Neural crest cell (in vitro differentiated cells): ENCODE results near the gene GOSR2. TPM values are rescaled to one million over a fixed set of nuclear protein-coding genes. Genes with fewer than 3 reads are reported as not detected.
"Not testable (repeated sequence)": the region's sequence is repeated elsewhere in the genome, so short reads cannot be mapped to it uniquely, and the experiment has no call there.

ENCODE experiments used
- DNase-seq: peaks from one replicate; pipeline ENCODE4 v3.0.0; 2021; ENCODE audit warnings: low read depth, mixed read lengths, low spot score
- H3K27ac Mint-ChIP-seq: one replicate; pipeline ENCODE4 v1.8.0; 2021; ENCODE audit warnings: mild to moderate bottlenecking, mixed read lengths; ENCODE audit not compliant: unreplicated experiment
- H3K27me3 Mint-ChIP-seq: 2 replicates; pipeline ENCODE4 v1.8.0; 2021; ENCODE audit warnings: low read depth, mild to moderate bottlenecking, mixed read lengths
- H3K36me3 Mint-ChIP-seq: 2 replicates; pipeline ENCODE4 v1.8.0; 2021; ENCODE audit warnings: low read depth, mild to moderate bottlenecking, mixed read lengths
- H3K4me1 Mint-ChIP-seq: 2 replicates; pipeline ENCODE4 v1.8.0; 2021; ENCODE audit warnings: mixed read lengths
- H3K4me3 Mint-ChIP-seq: one replicate; pipeline ENCODE4 v1.8.0; 2021; ENCODE audit warnings: mild to moderate bottlenecking, mixed read lengths
- H3K9me3 Mint-ChIP-seq: 2 replicates; pipeline ENCODE4 v1.8.0; 2021; ENCODE audit warnings: mixed read lengths
- total RNA-seq: library from RNA; stranded (reverse); gene quantifications from 2 replicates; pipeline ENCODE4 v1.2.1, GENCODE V29; 2021
- TF ChIP-seq, protein P1 (sequence below): fragments of 200-600 bp; sonication (generic); conservative IDR thresholded peaks from 2 replicates; pipeline ENCODE4 v1.5.0; 2021; ENCODE audit warnings: antibody characterized with exemption, mild to moderate bottlenecking

GOSR2 gene
- total RNA-seq, 1 donor from 2014 or later: 46.1 TPM

GRCh38 chr17:46911311-46911710 lies 11.6 kb upstream of the GOSR2 start:
- Mint-ChIP-seq H3K9me3 (no peaks in the 10 kb centered on the region), H3K4me3 (no peak overlapping the region), H3K4me1 (no peaks in the 10 kb centered on the region), H3K36me3 (no peaks in the 10 kb centered on the region), H3K27me3 (peaks cover 8% of the 10 kb centered on the region), H3K27ac (no peak overlapping the region)
- no peak for DNase-seq
- TF ChIP-seq, protein P1, sequence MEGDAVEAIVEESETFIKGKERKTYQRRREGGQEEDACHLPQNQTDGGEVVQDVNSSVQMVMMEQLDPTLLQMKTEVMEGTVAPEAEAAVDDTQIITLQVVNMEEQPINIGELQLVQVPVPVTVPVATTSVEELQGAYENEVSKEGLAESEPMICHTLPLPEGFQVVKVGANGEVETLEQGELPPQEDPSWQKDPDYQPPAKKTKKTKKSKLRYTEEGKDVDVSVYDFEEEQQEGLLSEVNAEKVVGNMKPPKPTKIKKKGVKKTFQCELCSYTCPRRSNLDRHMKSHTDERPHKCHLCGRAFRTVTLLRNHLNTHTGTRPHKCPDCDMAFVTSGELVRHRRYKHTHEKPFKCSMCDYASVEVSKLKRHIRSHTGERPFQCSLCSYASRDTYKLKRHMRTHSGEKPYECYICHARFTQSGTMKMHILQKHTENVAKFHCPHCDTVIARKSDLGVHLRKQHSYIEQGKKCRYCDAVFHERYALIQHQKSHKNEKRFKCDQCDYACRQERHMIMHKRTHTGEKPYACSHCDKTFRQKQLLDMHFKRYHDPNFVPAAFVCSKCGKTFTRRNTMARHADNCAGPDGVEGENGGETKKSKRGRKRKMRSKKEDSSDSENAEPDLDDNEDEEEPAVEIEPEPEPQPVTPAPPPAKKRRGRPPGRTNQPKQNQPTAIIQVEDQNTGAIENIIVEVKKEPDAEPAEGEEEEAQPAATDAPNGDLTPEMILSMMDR: no peak

DNA sequence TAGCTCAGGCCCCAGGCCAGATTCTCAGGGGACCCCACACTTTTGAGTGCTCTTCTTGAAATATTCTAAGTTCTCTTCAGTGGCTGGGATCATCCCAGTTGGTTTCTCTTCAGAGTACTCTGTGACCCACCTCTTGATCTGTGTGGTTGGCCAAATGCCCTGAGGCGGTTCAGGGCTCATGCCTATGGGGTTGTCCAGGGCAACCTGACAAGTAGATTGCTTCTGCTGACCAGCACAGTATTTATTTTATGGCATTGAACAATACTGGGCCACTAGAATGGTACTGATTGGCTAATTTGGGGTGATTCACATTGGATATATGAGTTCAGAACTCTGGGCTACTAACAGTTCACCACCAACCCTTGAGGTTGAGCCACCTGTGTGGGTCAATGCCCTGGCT lies 7.4 kb upstream of the GOSR2 start:
- no peak overlapping the region for H3K4me3 Mint-ChIP-seq
- TF ChIP-seq, protein P1: no peak
- H3K9me3 Mint-ChIP-seq: no peaks in the 10 kb centered on the region
- no peak overlapping the region for H3K27ac Mint-ChIP-seq
- peaks cover 6% of the 10 kb centered on the region for H3K27me3 Mint-ChIP-seq
- H3K4me1 Mint-ChIP-seq: no peaks in the 10 kb centered on the region
- no peaks in the 10 kb centered on the region for H3K36me3 Mint-ChIP-seq
- no peak for DNase-seq

DNA sequence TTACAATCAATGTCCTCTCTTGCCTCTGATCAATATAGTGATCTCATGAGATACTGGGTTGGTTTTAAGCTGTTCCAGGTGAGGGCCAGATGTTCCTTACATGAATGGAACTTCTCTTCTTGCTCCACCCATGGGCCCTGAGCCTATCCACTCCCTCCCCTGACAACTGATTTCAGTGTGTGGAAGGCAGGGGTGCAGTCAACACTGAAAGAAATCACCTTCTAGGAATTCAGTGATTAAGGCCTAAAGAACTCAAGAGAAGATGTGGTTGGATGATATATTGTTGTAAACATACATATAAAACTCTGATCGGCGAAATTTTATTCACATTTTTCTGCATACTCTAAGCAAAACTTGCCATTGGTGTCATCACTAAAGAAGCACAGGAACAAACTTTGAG lies 6.7 kb upstream of the GOSR2 start:
- TF ChIP-seq, protein P1: no peak
- Mint-ChIP-seq H3K4me3 (no peak overlapping the region), H3K9me3 (no peaks in the 10 kb centered on the region), H3K36me3 (no peaks in the 10 kb centered on the region), H3K4me1 (no peaks in the 10 kb centered on the region), H3K27me3 (peaks cover 3% of the 10 kb centered on the region), H3K27ac (no peak overlapping the region)
- DNase-seq: no peak

GRCh38 chr17:46916623-46917022 lies 6.3 kb upstream of the GOSR2 start:
- no peak for DNase-seq
- TF ChIP-seq, protein P1: no peak
- Mint-ChIP-seq H3K4me3 (no peak overlapping the region), H3K9me3 (no peaks in the 10 kb centered on the region), H3K27me3 (peaks cover 3% of the 10 kb centered on the region), H3K27ac (no peak overlapping the region), H3K36me3 (no peaks in the 10 kb centered on the region), H3K4me1 (no peaks in the 10 kb centered on the region)

DNA sequence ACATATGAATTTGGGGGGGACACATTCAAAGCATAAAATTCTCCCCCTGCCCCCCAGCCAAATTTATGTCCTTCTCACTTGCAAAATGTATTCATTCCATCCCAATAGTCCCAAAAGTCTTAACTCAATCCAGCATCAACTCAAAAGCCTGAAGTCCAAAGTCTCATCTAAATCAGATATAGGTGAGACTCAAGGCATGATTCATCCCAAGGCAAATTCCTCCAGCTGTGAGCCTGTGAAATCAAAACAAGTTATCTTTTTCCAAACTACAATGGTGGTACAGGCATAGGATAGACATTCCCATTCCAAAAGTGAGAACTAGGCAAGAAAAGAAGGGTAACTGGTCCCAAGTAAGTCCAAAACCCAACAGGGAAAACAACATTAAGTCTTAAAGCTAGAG lies 5.9 kb upstream of the GOSR2 start:
- DNase-seq: no peak
- H3K27me3 Mint-ChIP-seq: peaks cover 3% of the 10 kb centered on the region
- H3K27ac Mint-ChIP-seq: no peak overlapping the region
- no peaks in the 10 kb centered on the region for H3K9me3 Mint-ChIP-seq
- TF ChIP-seq, protein P1: no peak
- no peaks in the 10 kb centered on the region for H3K36me3 Mint-ChIP-seq
- peaks cover 2% of the 10 kb centered on the region for H3K4me1 Mint-ChIP-seq
- no peak overlapping the region for H3K4me3 Mint-ChIP-seq

DNA sequence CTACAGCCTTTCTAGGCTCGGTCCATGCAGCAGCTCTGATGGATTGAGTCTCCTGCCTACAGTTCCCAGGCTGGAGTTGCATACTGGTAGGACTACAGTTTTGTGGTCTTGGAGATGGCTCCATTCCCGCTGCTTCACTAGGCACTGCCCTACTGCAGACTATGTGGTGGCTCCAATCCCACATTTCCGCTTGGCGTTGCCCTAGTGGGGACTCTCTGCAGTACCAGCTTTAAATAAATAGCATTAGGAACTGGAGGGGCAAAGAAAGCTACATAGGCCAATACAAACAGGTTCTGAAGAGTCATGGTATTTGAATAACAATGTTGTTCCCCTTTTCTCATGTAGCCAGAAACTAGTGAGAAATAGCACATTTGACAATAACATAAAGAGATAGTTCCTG lies 5.4 kb upstream of the GOSR2 start:
- H3K4me3 Mint-ChIP-seq: no peak overlapping the region
- TF ChIP-seq, protein P1: no peak
- H3K27ac Mint-ChIP-seq: no peak overlapping the region
- DNase-seq: no peak
- peaks cover 6% of the 10 kb centered on the region for H3K4me1 Mint-ChIP-seq
- no peaks in the 10 kb centered on the region for H3K36me3 Mint-ChIP-seq
- no peaks in the 10 kb centered on the region for H3K9me3 Mint-ChIP-seq
- H3K27me3 Mint-ChIP-seq: peaks cover 3% of the 10 kb centered on the region

- DNase-seq, H3K27me3 Mint-ChIP-seq, H3K9me3 Mint-ChIP-seq, H3K36me3 Mint-ChIP-seq: not testable (repeated sequence)
- Mint-ChIP-seq H3K4me1 (peaks cover 28% of the 10 kb centered on the region), H3K4me3 (peak overlapping the region; percentile 80), H3K27ac (peak overlapping the region; percentile 60)
Observed at GRCh38 chr17:46921962-46922361, 998 bp upstream of the GOSR2 start.
